ENCODE measurements around the gene OR2M7.
"Not testable (repeated sequence)": the region's sequence is repeated elsewhere in the genome, so short reads cannot be mapped to it uniquely, and the experiment has no call there.

The OR2M7 gene

DNA sequence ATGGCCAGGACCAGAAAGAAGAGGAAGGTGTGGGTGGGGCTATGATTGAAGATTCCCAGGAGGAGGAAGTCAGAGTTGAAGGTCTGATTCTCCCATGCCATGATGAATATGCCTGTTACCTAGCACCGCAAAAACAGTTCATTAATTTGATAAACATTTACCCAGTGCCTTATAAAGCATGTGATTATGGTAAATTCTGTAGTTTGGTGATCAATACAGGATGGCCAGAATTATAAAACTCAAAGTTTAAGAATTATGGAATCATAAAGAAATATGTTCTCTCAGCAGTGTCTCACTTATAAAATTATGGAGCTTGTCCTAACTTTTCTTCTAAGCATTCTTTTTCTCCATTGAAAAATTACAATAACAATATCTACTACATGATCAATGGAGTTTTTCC lies at the start of gene OR2M7:
Gene OR2M7 (minus strand): TSS at position 101 of the 400 bp plus-strand sequence. CDS start 0 bp downstream, at position 101.
- DNase-seq: no peak

- no peak for DNase-seq
Measured at GRCh38 chr1:248373761-248374160, 49.4 kb upstream of the OR2M7 start.

- DNase-seq: no peak
Measured at GRCh38 chr1:248372394-248372793, 48.0 kb upstream of the OR2M7 start.

DNA sequence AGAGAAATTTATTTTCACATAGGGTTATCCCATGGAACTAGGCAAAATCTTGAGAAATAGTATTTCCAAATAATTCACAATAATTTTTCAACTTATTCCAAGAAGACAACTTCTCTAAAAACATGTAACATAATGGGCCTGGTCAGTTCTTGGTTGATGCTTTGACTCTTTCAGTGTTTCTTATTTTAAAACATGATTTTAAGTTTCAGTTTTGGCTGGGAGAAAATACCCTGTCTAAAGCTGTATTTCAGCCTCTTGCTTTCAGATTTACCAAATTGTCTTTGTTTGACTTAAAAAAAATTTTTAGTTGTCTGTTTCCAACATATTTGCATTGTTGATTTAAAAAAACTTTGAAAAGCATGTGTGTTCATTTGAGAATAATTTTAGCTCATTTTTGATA lies 42.2 kb upstream of the OR2M7 start:
- DNase-seq: no peak

DNA sequence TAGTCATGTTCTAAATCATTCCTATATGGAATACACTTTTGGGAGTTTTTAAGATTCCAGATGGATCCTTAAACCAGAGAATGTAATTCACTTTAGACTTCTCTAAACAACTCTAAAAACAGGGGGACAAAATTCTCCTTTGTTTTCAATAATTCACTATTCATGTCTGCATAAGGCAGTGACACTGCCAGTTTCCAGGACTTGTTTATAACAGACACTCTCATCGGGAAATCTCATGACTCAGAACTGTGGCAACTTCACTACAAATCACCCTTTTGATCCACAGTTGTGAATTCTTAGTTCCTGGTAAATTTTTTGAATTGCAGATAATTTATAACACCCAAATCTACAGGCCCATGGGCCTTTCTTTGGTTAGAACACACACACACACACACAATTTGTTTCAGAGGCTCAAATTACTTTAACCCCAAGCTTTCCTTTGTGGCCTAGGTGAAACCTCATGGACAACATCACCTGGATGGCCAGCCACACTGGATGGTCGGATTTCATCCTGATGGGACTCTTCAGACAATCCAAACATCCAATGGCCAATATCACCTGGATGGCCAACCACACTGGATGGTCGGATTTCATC lies 36.9 kb upstream of the OR2M7 start, which contains the start of gene OR2T4:
Gene OR2T4 (plus strand): TSS at position 545 of the 595 bp plus-strand sequence. CDS start 0 bp downstream, at position 545.
- no peak for DNase-seq

GRCh38 chr1:248359415-248359814 lies 35.0 kb upstream of the OR2M7 start:
- DNase-seq: no peak

- DNase-seq: no peak
Measured at GRCh38 chr1:248348475-248348874, 24.1 kb upstream of the OR2M7 start, which contains the start of gene OR14C36. Gene OR14C36 (plus strand): TSS chr1:248348775. CDS start chr1:248348775, 0 bp downstream.

DNA sequence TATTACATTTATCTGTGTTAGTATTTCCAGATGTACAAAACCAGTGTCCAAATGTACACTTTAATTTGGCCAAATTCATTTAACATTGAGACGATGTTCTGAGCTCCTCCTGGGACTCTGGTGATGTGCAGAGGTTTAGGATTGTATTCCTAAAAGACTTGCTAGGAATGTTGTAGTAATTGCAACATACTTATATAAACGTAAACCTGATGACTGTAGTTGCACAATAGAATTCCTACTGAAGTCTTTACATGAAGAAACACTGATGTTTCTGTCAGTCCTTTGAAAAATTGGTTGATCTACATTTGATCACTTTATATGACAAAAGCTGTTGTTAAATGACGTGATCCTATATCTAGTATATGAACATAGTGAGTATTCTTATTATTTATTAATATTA lies 19.1 kb upstream of the OR2M7 start:
- no peak for DNase-seq

GRCh38 chr1:248316796-248317195 lies 7.6 kb downstream of the OR2M7 start:
- no peak for DNase-seq

DNA sequence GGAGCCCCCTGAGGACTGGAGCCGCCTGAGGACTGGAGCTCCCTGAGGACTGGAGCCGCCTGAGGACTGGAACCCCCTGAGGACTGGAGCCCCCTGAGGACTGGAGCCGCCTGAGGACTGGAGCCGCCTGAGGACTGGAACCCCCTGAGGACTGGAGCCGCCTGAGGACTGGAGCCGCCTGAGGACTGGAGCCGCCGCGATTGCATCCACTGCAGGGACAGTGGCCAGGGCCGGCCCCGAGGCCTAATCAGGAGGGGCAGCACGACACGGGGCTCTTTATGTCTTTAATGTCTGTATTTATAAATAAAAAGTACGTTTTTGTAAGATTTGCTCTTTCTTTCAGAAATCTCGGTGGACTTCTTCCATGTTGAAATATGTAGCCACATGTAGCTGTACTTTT lies 17.6 kb downstream of the OR2M7 start:
- not testable (repeated sequence) for DNase-seq

GRCh38 chr1:248306103-248306502 lies 18.3 kb downstream of the OR2M7 start:
- DNase-seq: no peak

DNA sequence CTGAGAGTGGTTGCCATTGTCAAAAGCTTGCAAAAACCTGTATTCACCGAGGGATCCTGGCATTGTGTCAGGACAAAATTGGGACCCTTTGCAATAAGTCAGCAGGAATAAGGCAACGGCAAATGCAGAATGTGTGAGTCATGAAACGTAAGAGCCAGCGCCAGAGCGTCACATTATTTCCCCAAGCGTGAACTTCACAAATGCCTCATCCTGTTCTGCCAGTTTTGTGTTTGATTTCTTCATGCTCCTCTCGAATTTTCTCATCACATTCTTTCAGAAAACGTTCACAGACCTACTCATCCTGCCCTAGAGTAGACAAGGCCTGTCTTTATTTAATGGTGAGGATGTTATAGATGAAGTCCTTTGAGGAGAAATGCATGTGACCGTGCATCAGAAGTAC lies 18.7 kb downstream of the OR2M7 start:
- DNase-seq: not testable (repeated sequence)

DNA sequence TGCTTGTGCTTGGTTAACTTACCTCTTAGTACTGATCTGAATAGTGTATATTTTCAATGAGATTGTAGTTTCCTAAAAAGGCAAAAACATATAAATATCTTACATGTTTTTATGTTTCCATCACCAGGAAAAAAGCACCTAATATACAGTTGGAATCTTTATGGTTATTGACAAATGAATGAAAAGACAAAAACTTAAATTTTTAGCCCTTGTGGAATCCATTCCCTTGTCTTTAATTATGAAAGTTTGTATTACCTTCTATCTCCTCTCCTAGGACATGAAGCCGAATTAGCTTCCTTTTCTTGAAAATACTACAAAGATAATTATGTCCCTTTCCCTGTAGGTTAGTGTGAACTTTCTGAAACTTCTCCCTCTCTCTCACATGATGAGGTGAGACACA lies 21.0 kb downstream of the OR2M7 start, which contains the start of gene OR2T12:
Gene OR2T12 (minus strand): TSS at position 101 of the 400 bp plus-strand sequence. CDS start 7,846 bp downstream, outside the sequence.
- no peak for DNase-seq

DNA sequence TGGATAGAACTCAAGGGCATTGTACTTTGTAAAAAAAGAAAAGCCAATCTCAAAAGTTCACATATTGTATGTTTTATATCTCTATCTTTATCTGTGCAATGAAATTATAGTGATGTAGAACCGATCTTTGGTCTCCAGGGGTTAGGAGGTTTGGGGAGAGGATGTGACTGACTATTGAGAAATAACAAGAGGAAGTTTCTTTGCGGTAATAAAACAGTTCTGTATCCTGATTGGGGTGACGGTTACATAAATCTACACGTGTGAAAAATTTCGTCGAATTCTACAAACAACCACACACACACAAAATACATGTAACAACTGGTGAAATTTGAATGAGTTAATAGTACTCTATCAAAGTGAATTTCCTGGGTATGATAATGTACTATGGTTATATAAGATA lies 36.0 kb downstream of the OR2M7 start:
- peak in 2 of 3 donors; percentile 1 to 4 for DNase-seq

- no peak for DNase-seq
Measured at GRCh38 chr1:248277876-248278275, 46.5 kb downstream of the OR2M7 start, which contains the start of gene OR2T33. Gene OR2T33 (minus strand): TSS chr1:248277976. CDS start chr1:248273814, 4,162 bp downstream.
